Nephron (organoid): ENCODE data around the gene NFS1.

ENCODE experiments used
- H3K27ac Mint-ChIP-seq, 3 experiments: 2 replicates each; pipeline ENCODE4 v1.8.0; 2020; ENCODE audit warnings: mixed read lengths in 3 of 3, mild to moderate bottlenecking in 2 of 3, moderate library complexity in 1 of 3
- H3K27me3 Mint-ChIP-seq: 2 replicates; pipeline ENCODE4 v1.8.0; 2021; ENCODE audit warnings: low read depth, mild to moderate bottlenecking, moderate library complexity, mixed read lengths
- H3K36me3 Mint-ChIP-seq: 2 replicates; pipeline ENCODE4 v1.8.0; 2020; ENCODE audit warnings: low read depth, mixed read lengths
- H3K4me1 Mint-ChIP-seq: 2 replicates; pipeline ENCODE4 v1.8.0; 2020; ENCODE audit warnings: mixed read lengths
- H3K4me3 Mint-ChIP-seq, 3 experiments: 2 replicates each; pipeline ENCODE4 v1.8.0; 2020; ENCODE audit warnings: mild to moderate bottlenecking in 3 of 3, mixed read lengths in 3 of 3, moderate library complexity in 2 of 3
- H3K9me3 Mint-ChIP-seq: 2 replicates; pipeline ENCODE4 v1.8.0; 2020; ENCODE audit warnings: mixed read lengths
- CTCF ChIP-seq, 3 experiments: fragments of 200-600 bp; sonication (generic); IDR thresholded peaks; one replicate each; pipeline ENCODE4 v1.5.0; 2021; ENCODE audit warnings: antibody characterized with exemption in 3 of 3; ENCODE audit not compliant: unreplicated experiment in 3 of 3

The NFS1 gene

GRCh38 chr20:35680452-35681183 is 18.5 kb downstream of the NFS1 start:
- no peak overlapping the region for H3K4me3 Mint-ChIP-seq
- no peaks in the 10 kb centered on the region for H3K27me3 Mint-ChIP-seq
- no peak for TF ChIP-seq CTCF (IDR thresholded peaks at IDR 0.05; ENCODE audit: unreplicated experiment in 3 of 3)
- no peaks in the 10 kb centered on the region for H3K4me1 Mint-ChIP-seq
- H3K27ac Mint-ChIP-seq: no peak overlapping the region
- H3K9me3 Mint-ChIP-seq: no peaks in the 10 kb centered on the region
- no peaks in the 10 kb centered on the region for H3K36me3 Mint-ChIP-seq

- Mint-ChIP-seq H3K4me1 (no peaks in the 10 kb centered on the region), H3K4me3 (no peak overlapping the region), H3K9me3 (no peaks in the 10 kb centered on the region), H3K27me3 (no peaks in the 10 kb centered on the region), H3K27ac (no peak overlapping the region), H3K36me3 (peaks cover 22% of the 10 kb centered on the region)
- TF ChIP-seq CTCF (IDR thresholded peaks at IDR 0.05; ENCODE audit: unreplicated experiment in 3 of 3): no peak
Observed at GRCh38 chr20:35674921-35675320, 24.2 kb downstream of the NFS1 start.

- H3K36me3 Mint-ChIP-seq: peaks cover 33% of the 10 kb centered on the region
- no peaks in the 10 kb centered on the region for H3K4me1 Mint-ChIP-seq
- no peak overlapping the region for H3K27ac Mint-ChIP-seq
- no peaks in the 10 kb centered on the region for H3K27me3 Mint-ChIP-seq
- H3K4me3 Mint-ChIP-seq: no peak overlapping the region
- no peaks in the 10 kb centered on the region for H3K9me3 Mint-ChIP-seq
- TF ChIP-seq CTCF (IDR thresholded peaks at IDR 0.05; ENCODE audit: unreplicated experiment in 3 of 3): no peak
Observed at GRCh38 chr20:35673884-35674283, 25.3 kb downstream of the NFS1 start.

GRCh38 chr20:35669681-35670080 is 29.5 kb downstream of the NFS1 start:
- no peak overlapping the region for H3K27ac Mint-ChIP-seq
- H3K27me3 Mint-ChIP-seq: no peaks in the 10 kb centered on the region
- peaks cover 4% of the 10 kb centered on the region for H3K4me1 Mint-ChIP-seq
- no peaks in the 10 kb centered on the region for H3K9me3 Mint-ChIP-seq
- H3K36me3 Mint-ChIP-seq: peaks cover 42% of the 10 kb centered on the region
- no peak for TF ChIP-seq CTCF (IDR thresholded peaks at IDR 0.05; ENCODE audit: unreplicated experiment in 3 of 3)
- H3K4me3 Mint-ChIP-seq: no peak overlapping the region

- TF ChIP-seq CTCF (IDR thresholded peaks at IDR 0.05; ENCODE audit: unreplicated experiment in 3 of 3): no peak
- H3K4me1 Mint-ChIP-seq: peaks cover 4% of the 10 kb centered on the region
- H3K36me3 Mint-ChIP-seq: peaks cover 42% of the 10 kb centered on the region
- peaks cover 2% of the 10 kb centered on the region for H3K27me3 Mint-ChIP-seq
- no peaks in the 10 kb centered on the region for H3K9me3 Mint-ChIP-seq
- no peak overlapping the region for H3K4me3 Mint-ChIP-seq
- H3K27ac Mint-ChIP-seq: no peak overlapping the region
Observed at GRCh38 chr20:35669221-35669620, 29.9 kb downstream of the NFS1 start.

- Mint-ChIP-seq H3K27me3 (peaks cover 3% of the 10 kb centered on the region), H3K27ac (peak overlapping the region in 1 of 3 experiments; percentile 28), H3K4me1 (peaks cover 33% of the 10 kb centered on the region), H3K36me3 (peaks cover 30% of the 10 kb centered on the region), H3K4me3 (peak overlapping the region in 2 of 3 experiments; percentile 32 to 51), H3K9me3 (no peaks in the 10 kb centered on the region)
- no peak for TF ChIP-seq CTCF (IDR thresholded peaks at IDR 0.05; ENCODE audit: unreplicated experiment in 3 of 3)
Observed at GRCh38 chr20:35665949-35666288, 33.2 kb downstream of the NFS1 start.
